T-helper 1 cell treated with Interleukin-12 subunit alpha and Interleukin-12 subunit beta and Interleukin-4 antibody, amounts not matched to agents 30 μg/mL and 1 μg/mL, for 36 hours (primary cell): ENCODE measurements around the gene FLT1.

Experiments
- H3K27ac Mint-ChIP-seq: one replicate; pipeline ENCODE4 v1.8.0; 2021; ENCODE audit warnings: mild to moderate bottlenecking, mixed read lengths
- H3K27me3 Mint-ChIP-seq: one replicate; pipeline ENCODE4 v1.8.0; 2021; ENCODE audit warnings: low read depth, mixed read lengths
- H3K36me3 Mint-ChIP-seq: one replicate; pipeline ENCODE4 v1.8.0; 2021; ENCODE audit warnings: low read depth, mixed read lengths
- H3K4me1 Mint-ChIP-seq: one replicate; pipeline ENCODE4 v1.8.0; 2021; ENCODE audit warnings: low read depth, mixed read lengths
- H3K4me3 Mint-ChIP-seq: one replicate; pipeline ENCODE4 v1.8.0; 2021; ENCODE audit warnings: mild to moderate bottlenecking, moderate library complexity, mixed read lengths
- H3K9me3 Mint-ChIP-seq: one replicate; pipeline ENCODE4 v1.8.0; 2021; ENCODE audit warnings: mixed read lengths

Gene FLT1

DNA sequence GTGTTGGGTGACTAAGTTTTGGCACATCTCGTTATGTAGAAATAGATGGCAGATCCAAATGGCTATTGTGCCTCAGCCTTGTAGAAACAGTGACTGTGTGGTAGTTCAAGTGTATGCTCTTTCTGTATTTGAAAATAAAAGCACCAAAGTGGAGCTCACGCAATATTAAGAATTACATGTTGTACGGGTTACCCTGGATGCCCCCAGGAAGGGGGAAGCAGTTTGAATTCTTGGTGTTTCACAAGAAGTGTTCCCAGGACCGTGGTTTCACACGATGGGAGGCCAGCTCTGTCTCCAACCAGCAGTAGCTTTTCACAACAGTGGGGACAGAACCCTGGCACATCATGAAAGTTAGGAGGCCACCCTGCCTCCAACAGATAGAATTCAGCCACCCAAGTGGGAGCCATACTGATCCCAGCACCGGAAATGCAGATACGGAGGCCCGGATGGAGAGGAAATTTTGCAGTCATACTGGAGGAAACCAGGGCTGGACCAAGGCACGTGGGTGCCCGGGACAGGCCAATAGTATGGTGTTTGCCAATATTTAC lies 8.9 kb downstream of the FLT1 start:
- Mint-ChIP-seq H3K27ac (no peak overlapping the region), H3K4me3 (no peak overlapping the region), H3K36me3 (peaks cover 3% of the 10 kb centered on the region), H3K9me3 (no peaks in the 10 kb centered on the region), H3K27me3 (peaks cover 7% of the 10 kb centered on the region), H3K4me1 (peaks cover 13% of the 10 kb centered on the region)

GRCh38 chr13:28485551-28485950 lies 9.4 kb downstream of the FLT1 start:
- Mint-ChIP-seq H3K4me1 (peaks cover 11% of the 10 kb centered on the region), H3K4me3 (no peak overlapping the region), H3K36me3 (no peaks in the 10 kb centered on the region), H3K27me3 (peaks cover 2% of the 10 kb centered on the region), H3K9me3 (no peaks in the 10 kb centered on the region), H3K27ac (no peak overlapping the region)

GRCh38 chr13:28485097-28485496 lies 9.8 kb downstream of the FLT1 start:
- no peaks in the 10 kb centered on the region for H3K36me3 Mint-ChIP-seq

DNA sequence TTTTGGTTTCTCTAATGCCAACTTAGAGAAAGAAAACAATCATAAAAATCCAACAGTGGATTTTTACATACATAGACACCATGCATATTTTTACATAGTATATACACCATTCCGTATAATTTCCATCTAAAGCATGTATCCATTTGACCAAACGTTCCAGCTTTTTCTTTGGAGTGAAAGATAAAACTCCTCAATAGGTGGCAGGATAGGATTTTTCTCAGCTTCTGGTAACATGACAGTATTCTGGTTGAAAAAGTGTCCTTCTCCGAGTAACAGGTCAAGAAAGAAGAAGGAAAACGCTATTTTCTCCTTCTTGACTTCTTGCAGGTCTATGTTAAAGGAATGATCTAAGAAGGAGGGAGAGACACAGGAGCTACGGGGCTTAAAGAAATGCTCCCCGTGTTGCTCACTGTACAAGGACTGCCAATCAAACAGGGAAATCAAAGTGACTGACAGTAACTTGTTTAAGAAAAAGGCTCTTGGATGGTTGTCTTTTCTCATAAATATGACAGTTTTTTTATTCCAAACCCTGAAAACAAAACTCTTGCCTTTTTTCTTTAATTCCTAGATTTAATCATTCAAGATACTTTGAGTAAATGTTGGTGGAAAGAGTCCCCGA lies 11.5 kb downstream of the FLT1 start:
- H3K36me3 Mint-ChIP-seq = no peaks in the 10 kb centered on the region
- no peak overlapping the region for H3K27ac Mint-ChIP-seq
- peaks cover 5% of the 10 kb centered on the region for H3K27me3 Mint-ChIP-seq
- peaks cover 2% of the 10 kb centered on the region for H3K4me1 Mint-ChIP-seq
- no peaks in the 10 kb centered on the region for H3K9me3 Mint-ChIP-seq
- H3K4me3 Mint-ChIP-seq = no peak overlapping the region

More at GRCh38 chr13:28485097-28485496, 9.8 kb downstream of the FLT1 start:
- Mint-ChIP-seq H3K27me3 (no peaks in the 10 kb centered on the region), H3K4me1 (peaks cover 8% of the 10 kb centered on the region), H3K9me3 (no peaks in the 10 kb centered on the region), H3K27ac (no peak overlapping the region), H3K4me3 (no peak overlapping the region)

DNA sequence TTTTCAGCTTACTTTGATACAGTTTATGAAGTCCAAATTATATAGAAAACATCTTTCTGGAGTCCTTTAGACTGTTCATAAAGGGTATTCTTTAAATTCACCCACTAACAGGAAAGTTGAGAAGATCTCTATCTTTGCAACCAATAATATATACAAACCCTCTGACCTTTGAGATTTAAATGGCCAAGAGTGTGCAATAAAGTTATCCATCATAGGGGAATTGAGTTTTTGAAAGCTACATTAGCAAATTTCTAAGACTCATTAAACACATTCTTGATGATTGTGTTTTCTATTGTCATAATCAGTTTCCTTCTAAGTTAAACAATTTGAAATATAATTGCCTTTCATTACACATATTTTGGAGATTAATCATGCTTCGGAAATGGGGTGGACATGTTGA lies 15.9 kb downstream of the FLT1 start:
- Mint-ChIP-seq H3K4me1 (peaks cover 5% of the 10 kb centered on the region), H3K4me3 (no peak overlapping the region), H3K27ac (no peak overlapping the region)

DNA sequence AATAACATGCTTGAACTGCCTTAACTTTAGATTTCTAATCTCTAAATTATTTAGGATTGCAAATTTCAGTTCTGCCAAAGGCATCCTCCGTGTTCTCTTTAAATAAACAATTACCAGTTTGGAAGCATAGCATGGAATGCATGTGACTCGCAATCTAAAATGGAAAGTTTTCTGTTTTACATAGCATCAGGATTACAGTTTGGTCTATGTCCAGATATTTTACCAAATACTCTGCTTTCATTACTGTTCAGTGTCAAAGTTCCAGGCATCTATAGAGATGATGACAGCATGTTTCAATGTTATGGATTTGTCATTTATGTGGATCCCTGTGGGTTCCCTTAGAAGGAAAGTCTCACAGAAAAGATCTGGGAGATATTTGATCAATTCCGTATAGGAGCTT lies 16.8 kb downstream of the FLT1 start:
- Mint-ChIP-seq H3K4me3 (no peak overlapping the region), H3K27me3 (peaks cover 5% of the 10 kb centered on the region), H3K36me3 (no peaks in the 10 kb centered on the region), H3K9me3 (no peaks in the 10 kb centered on the region), H3K4me1 (peaks cover 5% of the 10 kb centered on the region), H3K27ac (no peak overlapping the region)

More for the DNA sequence above, 15.9 kb downstream of the FLT1 start:
- H3K27me3 Mint-ChIP-seq = peaks cover 5% of the 10 kb centered on the region
- no peaks in the 10 kb centered on the region for H3K9me3 Mint-ChIP-seq
- no peaks in the 10 kb centered on the region for H3K36me3 Mint-ChIP-seq

DNA sequence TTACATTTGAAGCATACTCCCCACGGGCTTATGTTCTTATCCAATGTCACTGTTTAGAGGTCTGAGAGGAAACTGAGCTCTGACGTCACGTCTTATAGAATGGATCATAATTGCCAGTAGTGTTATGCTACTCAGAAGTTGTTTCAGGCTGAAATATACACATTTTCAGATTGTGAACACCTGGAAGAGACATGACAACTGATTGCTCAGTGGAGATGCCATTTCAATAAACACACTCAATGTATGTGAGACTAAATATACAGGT lies 17.3 kb downstream of the FLT1 start:
- Mint-ChIP-seq H3K9me3 (no peaks in the 10 kb centered on the region), H3K4me3 (no peak overlapping the region), H3K36me3 (no peaks in the 10 kb centered on the region), H3K4me1 (peaks cover 5% of the 10 kb centered on the region), H3K27ac (no peak overlapping the region), H3K27me3 (peaks cover 5% of the 10 kb centered on the region)

DNA sequence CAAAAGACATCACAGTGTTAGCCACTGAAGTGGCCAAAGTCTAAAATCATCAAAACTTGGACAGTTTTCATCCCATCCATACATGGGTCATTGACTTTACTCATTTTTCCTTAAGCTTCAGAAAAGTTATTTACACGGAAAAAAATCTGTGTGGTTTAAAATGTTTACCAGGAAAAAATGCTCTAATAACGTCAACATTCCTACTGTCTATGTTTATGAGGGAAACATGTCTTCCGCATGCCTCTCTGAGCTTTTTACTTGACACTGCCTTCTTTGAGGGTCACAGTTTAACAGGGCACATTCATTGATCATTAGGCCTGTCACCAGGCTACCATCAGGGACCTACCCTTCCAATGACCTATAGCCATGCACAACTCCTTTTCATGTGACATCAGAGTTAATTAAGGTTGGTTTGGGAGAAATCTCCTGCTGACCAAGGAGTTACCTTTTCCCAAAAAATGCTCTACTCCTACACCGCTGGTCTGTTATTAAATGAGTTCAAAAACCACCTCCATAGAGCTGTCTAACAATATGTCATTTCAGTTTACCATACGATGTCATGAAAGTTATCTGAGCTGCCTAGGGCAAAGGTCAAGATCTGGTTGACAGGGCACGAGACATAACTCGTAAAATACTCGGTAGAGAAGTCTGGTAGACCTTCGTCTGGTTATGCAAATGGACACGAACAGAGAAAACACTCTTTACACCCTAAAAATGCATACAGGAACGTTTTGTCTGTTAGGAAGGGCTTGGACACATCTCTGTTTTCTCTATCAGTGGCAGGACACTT lies 17.8 kb downstream of the FLT1 start:
- no peaks in the 10 kb centered on the region for H3K36me3 Mint-ChIP-seq
- H3K4me3 Mint-ChIP-seq = no peak overlapping the region
- H3K27ac Mint-ChIP-seq = no peak overlapping the region
- H3K27me3 Mint-ChIP-seq = peaks cover 5% of the 10 kb centered on the region
- H3K9me3 Mint-ChIP-seq = no peaks in the 10 kb centered on the region
- H3K4me1 Mint-ChIP-seq = peaks cover 5% of the 10 kb centered on the region

- no peak overlapping the region for H3K27ac Mint-ChIP-seq
- peaks cover 5% of the 10 kb centered on the region for H3K4me1 Mint-ChIP-seq
- H3K27me3 Mint-ChIP-seq = peaks cover 5% of the 10 kb centered on the region
- no peaks in the 10 kb centered on the region for H3K36me3 Mint-ChIP-seq
- no peak overlapping the region for H3K4me3 Mint-ChIP-seq
- H3K9me3 Mint-ChIP-seq = no peaks in the 10 kb centered on the region
Observed at GRCh38 chr13:28475916-28476725, 18.8 kb downstream of the FLT1 start.

DNA sequence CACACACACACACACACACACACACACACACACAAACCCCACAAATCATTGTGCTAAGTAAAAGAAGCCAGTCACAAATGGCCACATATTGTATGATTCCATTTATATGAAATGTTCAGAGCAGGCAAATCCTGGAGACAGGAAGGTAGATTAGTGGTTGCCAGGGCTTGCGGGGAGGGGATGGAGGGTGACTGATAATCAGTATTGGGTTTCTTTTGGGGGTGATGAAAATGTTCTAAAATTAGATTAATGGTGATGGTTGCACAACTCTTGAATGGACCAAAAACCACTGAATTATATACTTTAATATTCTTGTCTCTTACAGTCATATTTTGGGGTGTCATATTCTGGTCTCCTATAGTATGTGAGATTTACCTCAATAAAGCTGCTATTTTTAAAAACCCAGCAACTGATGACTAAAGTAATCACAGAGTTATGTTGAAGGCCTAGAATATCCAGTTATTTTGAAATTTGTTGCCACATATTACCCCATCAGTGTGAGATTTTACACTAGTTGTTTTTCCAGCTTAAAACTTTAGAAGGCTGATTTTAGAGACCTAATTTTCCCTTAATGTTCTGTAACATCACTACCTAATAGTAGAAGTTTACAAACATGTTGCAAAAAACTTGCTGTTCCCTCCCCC lies 20.3 kb downstream of the FLT1 start:
- peaks cover 5% of the 10 kb centered on the region for H3K27me3 Mint-ChIP-seq
- no peaks in the 10 kb centered on the region for H3K36me3 Mint-ChIP-seq
- peaks cover 3% of the 10 kb centered on the region for H3K4me1 Mint-ChIP-seq
- no peak overlapping the region for H3K4me3 Mint-ChIP-seq
- H3K9me3 Mint-ChIP-seq = no peaks in the 10 kb centered on the region
- H3K27ac Mint-ChIP-seq = no peak overlapping the region

GRCh38 chr13:28473044-28473443 lies 21.9 kb downstream of the FLT1 start:
- no peaks in the 10 kb centered on the region for H3K36me3 Mint-ChIP-seq
- peaks cover 4% of the 10 kb centered on the region for H3K4me1 Mint-ChIP-seq
- no peaks in the 10 kb centered on the region for H3K9me3 Mint-ChIP-seq
- no peaks in the 10 kb centered on the region for H3K27me3 Mint-ChIP-seq
- no peak overlapping the region for H3K27ac Mint-ChIP-seq
- no peak overlapping the region for H3K4me3 Mint-ChIP-seq

DNA sequence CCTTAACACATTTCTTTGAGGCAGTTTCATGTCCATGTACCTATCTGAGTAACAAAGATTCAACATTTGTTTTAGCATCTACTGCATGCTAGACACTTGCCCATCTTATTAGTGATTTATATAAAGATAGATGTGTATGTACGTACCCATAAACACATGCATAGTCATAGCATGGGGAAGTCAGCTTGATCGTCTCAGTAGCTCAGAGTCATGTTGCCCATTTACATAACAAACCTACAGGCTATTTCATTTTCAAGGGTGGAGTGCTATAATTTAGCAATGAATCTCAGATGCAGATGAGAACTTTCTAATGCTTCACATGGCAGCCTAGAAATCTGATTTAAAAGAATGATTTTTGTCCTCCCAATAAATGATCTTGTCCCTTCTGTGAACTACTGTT lies 23.5 kb downstream of the FLT1 start:
- peaks cover 2% of the 10 kb centered on the region for H3K36me3 Mint-ChIP-seq
- no peaks in the 10 kb centered on the region for H3K27me3 Mint-ChIP-seq
- no peak overlapping the region for H3K4me3 Mint-ChIP-seq
- H3K27ac Mint-ChIP-seq = no peak overlapping the region
- no peaks in the 10 kb centered on the region for H3K9me3 Mint-ChIP-seq
- H3K4me1 Mint-ChIP-seq = peaks cover 4% of the 10 kb centered on the region

- no peak overlapping the region for H3K4me3 Mint-ChIP-seq
- H3K4me1 Mint-ChIP-seq = peaks cover 2% of the 10 kb centered on the region
- no peaks in the 10 kb centered on the region for H3K27me3 Mint-ChIP-seq
- peaks cover 2% of the 10 kb centered on the region for H3K36me3 Mint-ChIP-seq
- H3K9me3 Mint-ChIP-seq = no peaks in the 10 kb centered on the region
- H3K27ac Mint-ChIP-seq = no peak overlapping the region
Observed at GRCh38 chr13:28470296-28470695, 24.6 kb downstream of the FLT1 start.

GRCh38 chr13:28469316-28469715 lies 25.6 kb downstream of the FLT1 start:
- no peaks in the 10 kb centered on the region for H3K27me3 Mint-ChIP-seq
- H3K4me1 Mint-ChIP-seq = peaks cover 2% of the 10 kb centered on the region
- H3K9me3 Mint-ChIP-seq = no peaks in the 10 kb centered on the region
- no peak overlapping the region for H3K27ac Mint-ChIP-seq
- H3K4me3 Mint-ChIP-seq = no peak overlapping the region
- peaks cover 6% of the 10 kb centered on the region for H3K36me3 Mint-ChIP-seq
